Right lobe of liver (tissue), 4 donors: ENCODE measurements around the gene TAS1R3.

ENCODE experiments used
- POLR2A ChIP-seq: fragments of 450-650 bp; IDR thresholded peaks from one replicate; pipeline ENCODE4 v1.6.1; 2017; ENCODE audit warnings: antibody characterized with exemption, mild to moderate bottlenecking
- TF ChIP-seq, protein P1 (sequence below), 4 donors: fragments of 200-600 bp in 3 of 4; fragments of 450-650 bp in 1 of 4; IDR thresholded peaks; one replicate each; pipeline versions ENCODE4 v1.5.1 to v1.8.0; 2016 to 2022; ENCODE audit warnings: antibody characterized with exemption in 4 of 4, mild to moderate bottlenecking in 2 of 4
- donor health status: DM: no; HTN: no; CAD: no.
- donor health status: DM: no; HTN: no; CAD: no.
- donor health status: DM: no; HTN: yes; CAD: no.

DNA sequence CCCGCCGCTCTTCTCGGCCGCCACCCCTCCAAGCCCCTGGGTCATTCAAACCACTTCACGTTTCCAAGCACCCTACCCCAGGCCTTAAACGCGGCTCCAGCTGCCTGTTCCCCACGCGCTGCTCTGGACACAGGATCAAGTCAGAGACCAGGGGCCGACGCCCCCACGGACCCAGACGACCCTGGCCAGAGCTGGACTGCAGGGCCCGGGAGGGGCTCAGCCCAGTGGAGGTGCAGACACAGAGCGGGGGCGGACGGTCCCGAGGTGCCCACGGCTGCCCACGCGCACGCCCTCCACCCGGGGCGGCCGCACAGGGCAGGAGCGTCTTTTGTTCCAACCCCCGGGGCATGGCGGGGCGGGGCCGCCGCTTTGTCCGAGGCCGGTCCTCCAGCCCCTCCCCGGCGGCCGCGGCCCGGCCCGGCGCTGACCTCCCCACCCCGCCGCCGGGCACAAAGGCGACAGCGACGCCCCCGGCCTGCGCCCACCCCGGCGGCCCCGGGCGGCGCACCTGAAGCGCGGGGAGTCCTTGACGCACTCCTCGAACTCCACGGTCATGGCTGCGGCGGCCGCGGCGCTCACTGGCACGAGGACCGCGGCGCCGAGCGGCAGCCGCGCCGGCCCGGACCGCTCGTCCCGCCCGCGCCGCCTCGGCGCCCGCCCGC is 23.7 kb upstream of the TAS1R3 start:
- TF ChIP-seq, protein P1, sequence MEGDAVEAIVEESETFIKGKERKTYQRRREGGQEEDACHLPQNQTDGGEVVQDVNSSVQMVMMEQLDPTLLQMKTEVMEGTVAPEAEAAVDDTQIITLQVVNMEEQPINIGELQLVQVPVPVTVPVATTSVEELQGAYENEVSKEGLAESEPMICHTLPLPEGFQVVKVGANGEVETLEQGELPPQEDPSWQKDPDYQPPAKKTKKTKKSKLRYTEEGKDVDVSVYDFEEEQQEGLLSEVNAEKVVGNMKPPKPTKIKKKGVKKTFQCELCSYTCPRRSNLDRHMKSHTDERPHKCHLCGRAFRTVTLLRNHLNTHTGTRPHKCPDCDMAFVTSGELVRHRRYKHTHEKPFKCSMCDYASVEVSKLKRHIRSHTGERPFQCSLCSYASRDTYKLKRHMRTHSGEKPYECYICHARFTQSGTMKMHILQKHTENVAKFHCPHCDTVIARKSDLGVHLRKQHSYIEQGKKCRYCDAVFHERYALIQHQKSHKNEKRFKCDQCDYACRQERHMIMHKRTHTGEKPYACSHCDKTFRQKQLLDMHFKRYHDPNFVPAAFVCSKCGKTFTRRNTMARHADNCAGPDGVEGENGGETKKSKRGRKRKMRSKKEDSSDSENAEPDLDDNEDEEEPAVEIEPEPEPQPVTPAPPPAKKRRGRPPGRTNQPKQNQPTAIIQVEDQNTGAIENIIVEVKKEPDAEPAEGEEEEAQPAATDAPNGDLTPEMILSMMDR (IDR thresholded peaks at IDR 0.05): no peak
- TF ChIP-seq POLR2A: peak; percentile 22
